ENCODE data around the gene FAM174C.

FAM174C gene

GRCh38 chr19:1249990-1250436 lies 25.3 kb upstream of the FAM174C start (continued):
- TF ChIP-seq ZBTB49 (tag by site-specific recombination; IDR thresholded peaks at IDR 0.05; ENCODE audit: low read depth) (no peak), ZNF404 (tag by site-specific recombination; IDR thresholded peaks at IDR 0.05) (no peak), ZNF629 (tag by site-specific recombination; IDR thresholded peaks at IDR 0.05) (no peak), ZNF239 (tag by site-specific recombination; IDR thresholded peaks at IDR 0.05) (0 out of 2 replicates have a peak, but pooled peaks have one; percentile 32), KLF8 (tag by site-specific recombination; IDR thresholded peaks at IDR 0.05) (peak; percentile 38; the same call in 1 of the 2 replicates), ZNF416 (tag by site-specific recombination; IDR thresholded peaks at IDR 0.05) (no peak), ZNF292 (tag by site-specific recombination; IDR thresholded peaks at IDR 0.05; ENCODE audit: borderline replicate concordance, low read depth) (no peak), ZFP3 (tag by site-specific recombination; IDR thresholded peaks at IDR 0.05; ENCODE audit: low read depth) (no peak), YY2 (tag by site-specific recombination; IDR thresholded peaks at IDR 0.05) (no peak), ZBTB26 (tag by site-specific recombination; optimal IDR thresholded peaks at IDR 0.05) (peak; percentile 81), ZNF580 (tag by site-specific recombination; IDR thresholded peaks at IDR 0.05) (no peak), HOXA7 (CRISPR knock-in tag; IDR thresholded peaks at IDR 0.05; ENCODE audit: borderline replicate concordance) (no peak), SP7 (tag by site-specific recombination; IDR thresholded peaks at IDR 0.05) (peak; percentile 32), ZNF768 (tag by site-specific recombination; IDR thresholded peaks at IDR 0.05) (no peak), ZNF701 (tag by site-specific recombination; IDR thresholded peaks at IDR 0.05) (no peak), FEZF1 (tag by site-specific recombination; IDR thresholded peaks at IDR 0.05) (no peak), ZFP41 (tag by site-specific recombination; IDR thresholded peaks at IDR 0.05; ENCODE audit: borderline replicate concordance) (no peak), ZBTB21 (tag by site-specific recombination; IDR thresholded peaks at IDR 0.05) (no peak), KLF9 (tag by site-specific recombination; IDR thresholded peaks at IDR 0.05; ENCODE audit: low read depth) (no peak), ZNF645 (tag by site-specific recombination; IDR thresholded peaks at IDR 0.05) (no peak), PRDM1 (tag by site-specific recombination; IDR thresholded peaks at IDR 0.05) (no peak), GLIS1 (tag by site-specific recombination; IDR thresholded peaks at IDR 0.05) (peak; percentile 18; the same call in 1 of the 2 replicates), ZNF221 (tag by site-specific recombination; IDR thresholded peaks at IDR 0.05; ENCODE audit: borderline replicate concordance) (no peak), ZNF670 (tag by site-specific recombination; IDR thresholded peaks at IDR 0.05; ENCODE audit: low read depth) (no peak), ZNF398 (tag by site-specific recombination; IDR thresholded peaks at IDR 0.05) (peak; percentile 6; the same call in 1 of the 2 replicates), ZNF394 (tag by site-specific recombination; IDR thresholded peaks at IDR 0.05; ENCODE audit: borderline replicate concordance) (peak; percentile 40; the same call in 1 of the 2 replicates), ZNF433 (tag by site-specific recombination; IDR thresholded peaks at IDR 0.05; ENCODE audit: low read depth) (no peak), CTCF (tag by site-specific recombination; IDR thresholded peaks at IDR 0.05) (0 out of 2 replicates have a peak, but pooled peaks have one; percentile 2), ZNF324 (tag by site-specific recombination; IDR thresholded peaks at IDR 0.05) (no peak), ZBTB8A (tag by site-specific recombination; IDR thresholded peaks at IDR 0.05) (peak; percentile 6)
